Measurements from ENCODE around the gene GPATCH2L.

GPATCH2L gene

GRCh38 chr14:76203086-76204001 is 51.6 kb downstream of the GPATCH2L start:
- H3K4me1 ChIP-seq (ENCODE audit: insufficient read depth, insufficient read length), result no peaks in the 10 kb centered on the region
- no peak overlapping the region for H3K4me3 ChIP-seq (ENCODE audit: insufficient read length, low read depth)
- H3K9ac ChIP-seq (ENCODE audit: insufficient read length, low read depth), result no peak overlapping the region
- no peak for DNase-seq (ENCODE audit: low read depth, low spot score)
- no peaks in the 10 kb centered on the region for H3K9me3 ChIP-seq (ENCODE audit: insufficient read depth, low read length)
- H3K27me3 ChIP-seq (ENCODE audit: insufficient read depth, insufficient read length), result no peaks in the 10 kb centered on the region
- TF ChIP-seq YY1 (IDR thresholded peaks at IDR 0.05; ENCODE audit: insufficient read depth, insufficient read length) (no peak), SUZ12 (IDR thresholded peaks at IDR 0.05; ENCODE audit: extremely low read depth, insufficient read depth, insufficient read length) (no peak)
- peaks cover 26% of the 10 kb centered on the region for H3K36me3 ChIP-seq (ENCODE audit: insufficient read depth, insufficient read length, low read length)

- no peak for DNase-seq (ENCODE audit: low read depth, low spot score)
- Histone ChIP-seq H3K36me3 (ENCODE audit: insufficient read depth, insufficient read length, low read length) (peaks cover 19% of the 10 kb centered on the region), H3K9ac (ENCODE audit: insufficient read length, low read depth) (no peak overlapping the region), H3K4me1 (ENCODE audit: insufficient read depth, insufficient read length) (peaks cover 3% of the 10 kb centered on the region), H3K9me3 (ENCODE audit: insufficient read depth, low read length) (no peaks in the 10 kb centered on the region), H3K27me3 (ENCODE audit: insufficient read depth, insufficient read length) (no peaks in the 10 kb centered on the region), H3K4me3 (ENCODE audit: insufficient read length, low read depth) (no peak overlapping the region)
- TF ChIP-seq SUZ12 (IDR thresholded peaks at IDR 0.05; ENCODE audit: extremely low read depth, insufficient read depth, insufficient read length), result no peak
- TF ChIP-seq ZNF274 (IDR thresholded peaks at IDR 0.05; ENCODE audit: low read depth, low read length), result no peak
- no peak for TF ChIP-seq YY1 (IDR thresholded peaks at IDR 0.05; ENCODE audit: insufficient read depth, insufficient read length)
Measured at GRCh38 chr14:76204461-76205230, 52.9 kb downstream of the GPATCH2L start.

- Histone ChIP-seq H3K4me1 (ENCODE audit: insufficient read depth, insufficient read length) (peaks cover 3% of the 10 kb centered on the region), H3K27me3 (ENCODE audit: insufficient read depth, insufficient read length) (no peaks in the 10 kb centered on the region), H3K9me3 (ENCODE audit: insufficient read depth, low read length) (no peaks in the 10 kb centered on the region), H3K4me3 (ENCODE audit: insufficient read length, low read depth) (no peak overlapping the region), H3K36me3 (ENCODE audit: insufficient read depth, insufficient read length, low read length) (peaks cover 17% of the 10 kb centered on the region), H3K9ac (ENCODE audit: insufficient read length, low read depth) (no peak overlapping the region)
- TF ChIP-seq ZNF274 (IDR thresholded peaks at IDR 0.05; ENCODE audit: low read depth, low read length) (no peak), YY1 (IDR thresholded peaks at IDR 0.05; ENCODE audit: insufficient read depth, insufficient read length) (no peak), SUZ12 (IDR thresholded peaks at IDR 0.05; ENCODE audit: extremely low read depth, insufficient read depth, insufficient read length) (no peak)
- DNase-seq (ENCODE audit: low read depth, low spot score), result no peak
Measured at GRCh38 chr14:76205708-76206107, 54.0 kb downstream of the GPATCH2L start.

- no peak for TF ChIP-seq SUZ12 (IDR thresholded peaks at IDR 0.05; ENCODE audit: extremely low read depth, insufficient read depth, insufficient read length)
- no peak for TF ChIP-seq ZNF274 (IDR thresholded peaks at IDR 0.05; ENCODE audit: low read depth, low read length)
- TF ChIP-seq YY1 (IDR thresholded peaks at IDR 0.05; ENCODE audit: insufficient read depth, insufficient read length), result no peak
- H3K36me3 ChIP-seq (ENCODE audit: insufficient read depth, insufficient read length, low read length), result peaks cover 7% of the 10 kb centered on the region
Measured at GRCh38 chr14:76208340-76208739, 56.6 kb downstream of the GPATCH2L start.

GRCh38 chr14:76212242-76212641 is 60.5 kb downstream of the GPATCH2L start:
- no peak overlapping the region for H3K9ac ChIP-seq (ENCODE audit: insufficient read length, low read depth)
- no peak for DNase-seq (ENCODE audit: low read depth, low spot score)
- H3K4me1 ChIP-seq (ENCODE audit: insufficient read depth, insufficient read length), result peaks cover 3% of the 10 kb centered on the region
- no peaks in the 10 kb centered on the region for H3K27me3 ChIP-seq (ENCODE audit: insufficient read depth, insufficient read length)
- H3K36me3 ChIP-seq (ENCODE audit: insufficient read depth, insufficient read length, low read length), result no peaks in the 10 kb centered on the region
- TF ChIP-seq YY1 (IDR thresholded peaks at IDR 0.05; ENCODE audit: insufficient read depth, insufficient read length), result no peak
- no peak for TF ChIP-seq ZNF274 (IDR thresholded peaks at IDR 0.05; ENCODE audit: low read depth, low read length)
- no peak for TF ChIP-seq SUZ12 (IDR thresholded peaks at IDR 0.05; ENCODE audit: extremely low read depth, insufficient read depth, insufficient read length)
- no peak overlapping the region for H3K4me3 ChIP-seq (ENCODE audit: insufficient read length, low read depth)
- H3K9me3 ChIP-seq (ENCODE audit: insufficient read depth, low read length), result no peaks in the 10 kb centered on the region

More at GRCh38 chr14:76208340-76208739, 56.6 kb downstream of the GPATCH2L start:
- Histone ChIP-seq H3K4me3 (ENCODE audit: insufficient read length, low read depth) (no peak overlapping the region), H3K9ac (ENCODE audit: insufficient read length, low read depth) (no peak overlapping the region), H3K9me3 (ENCODE audit: insufficient read depth, low read length) (no peaks in the 10 kb centered on the region), H3K27me3 (ENCODE audit: insufficient read depth, insufficient read length) (no peaks in the 10 kb centered on the region), H3K4me1 (ENCODE audit: insufficient read depth, insufficient read length) (peaks cover 3% of the 10 kb centered on the region)
- DNase-seq (ENCODE audit: low read depth, low spot score), result peak; percentile 15

- no peak overlapping the region for H3K9ac ChIP-seq (ENCODE audit: insufficient read length, low read depth)
- DNase-seq (ENCODE audit: low read depth, low spot score), result no peak
- H3K27me3 ChIP-seq (ENCODE audit: insufficient read depth, insufficient read length), result no peaks in the 10 kb centered on the region
- no peaks in the 10 kb centered on the region for H3K9me3 ChIP-seq (ENCODE audit: insufficient read depth, low read length)
- H3K36me3 ChIP-seq (ENCODE audit: insufficient read depth, insufficient read length, low read length), result no peaks in the 10 kb centered on the region
- H3K4me3 ChIP-seq (ENCODE audit: insufficient read length, low read depth), result no peak overlapping the region
- no peaks in the 10 kb centered on the region for H3K4me1 ChIP-seq (ENCODE audit: insufficient read depth, insufficient read length)
- no peak for TF ChIP-seq ZNF274 (IDR thresholded peaks at IDR 0.05; ENCODE audit: low read depth, low read length)
- TF ChIP-seq SUZ12 (IDR thresholded peaks at IDR 0.05; ENCODE audit: extremely low read depth, insufficient read depth, insufficient read length), result no peak
- TF ChIP-seq YY1 (IDR thresholded peaks at IDR 0.05; ENCODE audit: insufficient read depth, insufficient read length), result no peak
Measured at GRCh38 chr14:76217179-76217578, 65.5 kb downstream of the GPATCH2L start.

GRCh38 chr14:76218662-76219061 is 66.9 kb downstream of the GPATCH2L start:
- DNase-seq (ENCODE audit: low read depth, low spot score), result no peak
- no peak overlapping the region for H3K4me3 ChIP-seq (ENCODE audit: insufficient read length, low read depth)
- no peak for TF ChIP-seq ZNF274 (IDR thresholded peaks at IDR 0.05; ENCODE audit: low read depth, low read length)
- TF ChIP-seq SUZ12 (IDR thresholded peaks at IDR 0.05; ENCODE audit: extremely low read depth, insufficient read depth, insufficient read length), result no peak
- TF ChIP-seq YY1 (IDR thresholded peaks at IDR 0.05; ENCODE audit: insufficient read depth, insufficient read length), result no peak
- no peaks in the 10 kb centered on the region for H3K36me3 ChIP-seq (ENCODE audit: insufficient read depth, insufficient read length, low read length)
- H3K4me1 ChIP-seq (ENCODE audit: insufficient read depth, insufficient read length), result no peaks in the 10 kb centered on the region
- H3K27me3 ChIP-seq (ENCODE audit: insufficient read depth, insufficient read length), result no peaks in the 10 kb centered on the region
- H3K9ac ChIP-seq (ENCODE audit: insufficient read length, low read depth), result no peak overlapping the region
- no peaks in the 10 kb centered on the region for H3K9me3 ChIP-seq (ENCODE audit: insufficient read depth, low read length)
